A549 (cell line): ENCODE data around the gene EEFSEC. TPM values are rescaled to one million over a fixed set of nuclear protein-coding genes. Genes with fewer than 3 reads are reported as not detected.

Experiments used
- ATAC-seq, 2 experiments: fragments of 200-7000 bp in 1 of 2; fragments of >200 bp in 1 of 2; cut with Nextera tagmentation in 1 of 2; cut with Tn5 transposase in 1 of 2; 3 replicates each; pipeline versions ENCODE4 v1.8.0 to v1.9.1; 2018 to 2020; ENCODE audit warnings: mild to moderate bottlenecking in 1 of 2, moderate library complexity in 1 of 2
- CTCF ChIA-PET: fragments of 300-600 bp; sonication (Branson Sonifier 250); formaldehyde crosslinking; extraction: SDS; loops from one replicate; lab custom pipeline; 2021; ENCODE audit warnings: antibody characterized with exemption, inconsistent platforms; lab: Yijun Ruan, JAX
- POLR2A ChIA-PET: fragments of 350-600 bp; formaldehyde crosslinking; extraction: SDS; loops from one replicate; lab custom pipeline; 2021; ENCODE audit warnings: antibody characterized with exemption, inconsistent platforms; lab: Yijun Ruan, JAX
- DNase-seq, 2 experiments: peaks; one replicate each; pipeline versions ENCODE4 v3.0.0 to v3.0.0-alpha.2; 2011 to 2016; ENCODE audit warnings: low read depth in 1 of 2, low spot score in 1 of 2
- FAIRE-seq: peaks from 2 replicates; lab custom pipeline; 2011; peaks lifted over from hg19 to GRCh38; lab: Jason Lieb, UNC
- H3K27ac ChIP-seq, 2 experiments: fragments of >200 bp; sonication (Bioruptor Twin); formaldehyde crosslinking; 3 replicates each; pipeline ENCODE4 v1.5.1; 2016 to 2017
- H3K4me1 ChIP-seq: fragments of >200 bp; sonication (Bioruptor Twin); formaldehyde crosslinking; 3 replicates; pipeline ENCODE4 v1.6.1; 2016
- H3K4me2 ChIP-seq: fragments of >200 bp; sonication (Bioruptor Twin); formaldehyde crosslinking; 3 replicates; pipeline ENCODE4 v1.6.1; 2016
- H3K4me3 ChIP-seq: fragments of >200 bp; sonication (Bioruptor Twin); formaldehyde crosslinking; 3 replicates; pipeline ENCODE4 v1.5.1; 2016
- H3K9me3 ChIP-seq: fragments of >200 bp; sonication (Bioruptor Twin); formaldehyde crosslinking; 3 replicates; pipeline ENCODE4 v1.6.1; 2016
- ATOH8 ChIP-seq: fragments of 250-450 bp; sonication (Bioruptor Pico); IDR thresholded peaks from 2 replicates; pipeline ENCODE4 v1.5.0; 2020; ENCODE audit warnings: low read depth, mild to moderate bottlenecking, moderate library complexity
- BHLHE40 ChIP-seq: IDR thresholded peaks from 2 replicates; pipeline ENCODE4 v1.6.1; 2012; ENCODE audit warnings: low read depth, low read length, inconsistent platforms
- CBX2 ChIP-seq: fragments of 200-600 bp; sonication (generic); IDR thresholded peaks from 2 replicates; pipeline ENCODE4 v1.6.1; 2016; ENCODE audit warnings: low read depth, mild to moderate bottlenecking, borderline replicate concordance
- CEBPB ChIP-seq, 2 experiments: fragments of >200 bp in 1 of 2; sonication (Bioruptor Twin) in 1 of 2; formaldehyde crosslinking in 1 of 2; IDR thresholded peaks; 2 replicates each; pipeline ENCODE4 v1.6.1; 2012 to 2016
- CHD4 ChIP-seq: fragments of 200-600 bp; sonication (generic); IDR thresholded peaks from 2 replicates; pipeline ENCODE4 v1.6.1; 2016; ENCODE audit warnings: antibody characterized with exemption, mild to moderate bottlenecking, borderline replicate concordance
- CTCF ChIP-seq: fragments of >200 bp; sonication (Bioruptor Twin); formaldehyde crosslinking; IDR thresholded peaks from 3 replicates; pipeline ENCODE4 v1.5.1; 2016
- EP300 ChIP-seq, 2 experiments: fragments of >200 bp; sonication (Bioruptor Twin); formaldehyde crosslinking; IDR thresholded peaks; 2 replicates in 1 of 2; 3 replicates in 1 of 2; pipeline ENCODE4 v1.6.1; 2016 to 2017
- GATA3 ChIP-seq: IDR thresholded peaks from 2 replicates; pipeline ENCODE4 v1.6.1; 2012; ENCODE audit warnings: borderline replicate concordance
- HDAC2 ChIP-seq: fragments of 200-600 bp; sonication (generic); IDR thresholded peaks from 2 replicates; pipeline ENCODE4 v1.6.1; 2016
- HES2 ChIP-seq: fragments of >200 bp; sonication (Bioruptor Twin); formaldehyde crosslinking; IDR thresholded peaks from 2 replicates; pipeline ENCODE4 v1.6.1; 2016
- HMGXB4 ChIP-seq: fragments of 250-450 bp; sonication (Bioruptor Pico); IDR thresholded peaks from 2 replicates; pipeline ENCODE4 v1.5.0; 2021; ENCODE audit warnings: mild to moderate bottlenecking, moderate library complexity, borderline replicate concordance
- HOXA7 ChIP-seq: fragments of 250-450 bp; sonication (Bioruptor Pico); IDR thresholded peaks from 2 replicates; pipeline ENCODE4 v1.5.0; 2020; ENCODE audit warnings: mild to moderate bottlenecking, moderate library complexity
- HOXB13 ChIP-seq: fragments of 250-450 bp; sonication (Bioruptor Pico); IDR thresholded peaks from 2 replicates; pipeline ENCODE4 v1.5.0; 2020; ENCODE audit warnings: low read depth, mild to moderate bottlenecking, moderate library complexity
- HOXB5 ChIP-seq: fragments of 250-450 bp; sonication (Bioruptor Pico); IDR thresholded peaks from 2 replicates; pipeline ENCODE4 v1.5.0; 2020; ENCODE audit warnings: mild to moderate bottlenecking, moderate library complexity
- MAX ChIP-seq: IDR thresholded peaks from 2 replicates; pipeline ENCODE4 v1.6.1; 2012
- NPAS2 ChIP-seq: fragments of 250-450 bp; sonication (Bioruptor Pico); IDR thresholded peaks from 2 replicates; pipeline ENCODE4 v1.8.0; 2022; ENCODE audit warnings: mild to moderate bottlenecking, moderate library complexity, borderline replicate concordance
- NR3C1 ChIP-seq: fragments of >200 bp; sonication (Bioruptor Twin); formaldehyde crosslinking; IDR thresholded peaks from 3 replicates; pipeline ENCODE4 v1.6.1; 2017
- PBX3 ChIP-seq: IDR thresholded peaks from 2 replicates; pipeline ENCODE4 v1.6.1; 2012
- POLR2AphosphoS2 ChIP-seq: conservative IDR thresholded peaks from 2 replicates; pipeline ENCODE4 v1.6.1; 2012; ENCODE audit warnings: low read length, improper control_type of control experiment, inconsistent platforms
- REST ChIP-seq: fragments of 200-600 bp; sonication (generic); IDR thresholded peaks from 2 replicates; pipeline ENCODE4 v1.6.1; 2016; ENCODE audit warnings: antibody characterized with exemption, mild to moderate bottlenecking, moderate library complexity
- RNF2 ChIP-seq: fragments of 200-600 bp; sonication (generic); IDR thresholded peaks from 2 replicates; pipeline ENCODE4 v1.6.1; 2016; ENCODE audit warnings: low read depth, mild to moderate bottlenecking, antibody characterized with exemption, moderate library complexity, borderline replicate concordance
- USF2 ChIP-seq: fragments of 450-650 bp; IDR thresholded peaks from 2 replicates; pipeline ENCODE4 v1.6.1; 2014; ENCODE audit warnings: antibody characterized with exemption
- ZC3H11A ChIP-seq: fragments of 450-650 bp; IDR thresholded peaks from 2 replicates; pipeline ENCODE4 v1.6.1; 2014; ENCODE audit warnings: antibody characterized with exemption, mild to moderate bottlenecking
- WGBS: methylation state at CpG from one replicate; pipeline ENCODE4 v1.1.6; 2017; ENCODE audit errors: missing lambda C conversion rate; 5-methylcytosine and 5-hydroxymethylcytosine counted together
- polyA plus RNA-seq, 4 experiments: library from polyadenylated mRNA; depleted of rRNA in 3 of 4; stranded (reverse); fragments of >200 nt; fragmentation: RNase III in 1 of 4; extraction: RNeasy Plus Mini Kit Qiagen cat#74134 plus additional on column Dnase treatment in 1 of 4; gene quantifications; 2 replicates in 3 of 4; 3 replicates in 1 of 4; pipeline ENCODE4 v1.2.3, GENCODE V29; 2011 to 2017

The EEFSEC gene
- polyA plus RNA-seq, 2 of the 4 experiments (the other 2 are of a cell fraction), result 6.9 to 7.3 TPM

- no peaks in the 10 kb centered on the region for H3K4me1 ChIP-seq
Observed at GRCh38 chr3:128368626-128369025, 215.3 kb downstream of the EEFSEC start.

GRCh38 chr3:128369121-128369703 lies 215.9 kb downstream of the EEFSEC start:
- Histone ChIP-seq H3K4me3 (no peak overlapping the region), H3K9me3 (no peaks in the 10 kb centered on the region), H3K4me2 (no peak overlapping the region), H3K4me1 (no peaks in the 10 kb centered on the region), H3K27ac (no peak overlapping the region)
- 100% methylated on average over 1 of the region's 2 CpGs for WGBS
- FAIRE-seq, result no peak
- ATAC-seq, result no peak
- CTCF ChIA-PET, result interaction anchor here (0.6 to 0.8 kb wide), 2 partner anchors 30 to 40 kb away, joined by 3 read pairs; no protein-coding TSS in a partner anchor
- DNase-seq, result no peak
- POLR2A ChIA-PET, result no interaction called here
- no peak for TF ChIP-seq REST
- no peak for TF ChIP-seq POLR2AphosphoS2
- no peak for TF ChIP-seq CEBPB (IDR thresholded peaks at IDR 0.05)
- TF ChIP-seq HMGXB4, result no peak
- no peak for TF ChIP-seq BHLHE40
- no peak for TF ChIP-seq EP300 (IDR thresholded peaks at IDR 0.05)
- no peak for TF ChIP-seq NPAS2

More at GRCh38 chr3:128368626-128369025, 215.3 kb downstream of the EEFSEC start:
- ChIA-PET CTCF (no interaction called here), POLR2A (no interaction called here)
- Histone ChIP-seq H3K4me3 (no peak overlapping the region), H3K9me3 (no peaks in the 10 kb centered on the region), H3K27ac (no peak overlapping the region), H3K4me2 (no peak overlapping the region)
- no peak for TF ChIP-seq HOXA7 (CRISPR knock-in tag)
- no peak for TF ChIP-seq ATOH8 (CRISPR knock-in tag)
- no peak for TF ChIP-seq NR3C1
- no peak for TF ChIP-seq ZC3H11A
- TF ChIP-seq HOXB5 (CRISPR knock-in tag), result no peak
- TF ChIP-seq RNF2, result no peak
- no peak for TF ChIP-seq MAX
- TF ChIP-seq PBX3, result no peak
- TF ChIP-seq HES2, result no peak
- TF ChIP-seq HOXB13 (CRISPR knock-in tag), result no peak
- TF ChIP-seq CTCF, result no peak
- no peak for TF ChIP-seq NPAS2
- no peak for TF ChIP-seq CBX2
- TF ChIP-seq HDAC2, result no peak
- TF ChIP-seq GATA3, result no peak
- no peak for TF ChIP-seq USF2
- no peak for TF ChIP-seq CHD4
- WGBS, result 75% methylated on average over 1 of the region's 7 CpGs
- no peak for DNase-seq
- ATAC-seq, result no peak
- no peak for FAIRE-seq
